Ammon's horn (tissue), 1 donor: Measurements from ENCODE around the gene GNPTG.

Experiments
- DNase-seq: peaks from one replicate; pipeline ENCODE4 v3.0.0-alpha.2; 2016; ENCODE audit warnings: low spot score

Gene GNPTG

GRCh38 chr16:1394367-1394951, 42.7 kb downstream of the GNPTG start:
- DNase-seq, result no peak

- DNase-seq, result no peak
Observed at GRCh38 chr16:1395444-1396031, 43.8 kb downstream of the GNPTG start.

DNA sequence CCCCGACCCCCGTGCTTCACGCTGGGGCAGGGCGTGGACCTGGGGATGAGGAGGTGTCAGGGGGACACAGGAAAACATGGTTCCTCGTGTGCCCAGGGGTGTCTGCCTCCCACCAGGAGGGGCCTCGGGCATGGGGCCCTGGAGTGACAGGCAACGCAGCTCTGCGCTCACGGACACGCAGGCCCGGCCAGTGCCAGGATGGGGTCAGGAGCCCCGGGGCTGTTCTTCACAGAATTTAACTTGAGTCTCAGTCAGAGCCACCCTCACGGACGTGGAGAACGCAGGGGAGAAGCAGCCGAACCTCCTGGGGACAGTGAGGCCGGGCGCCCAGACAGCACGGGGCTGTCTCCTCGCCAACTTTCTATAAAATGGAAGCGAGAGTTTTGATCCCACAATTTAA, 46.0 kb downstream of the GNPTG start:
- no peak for DNase-seq

GRCh38 chr16:1398351-1398750, 46.6 kb downstream of the GNPTG start:
- DNase-seq, result no peak

GRCh38 chr16:1398826-1399581, 47.3 kb downstream of the GNPTG start:
- DNase-seq, result no peak

GRCh38 chr16:1401061-1401757, 49.5 kb downstream of the GNPTG start:
- no peak for DNase-seq

DNA sequence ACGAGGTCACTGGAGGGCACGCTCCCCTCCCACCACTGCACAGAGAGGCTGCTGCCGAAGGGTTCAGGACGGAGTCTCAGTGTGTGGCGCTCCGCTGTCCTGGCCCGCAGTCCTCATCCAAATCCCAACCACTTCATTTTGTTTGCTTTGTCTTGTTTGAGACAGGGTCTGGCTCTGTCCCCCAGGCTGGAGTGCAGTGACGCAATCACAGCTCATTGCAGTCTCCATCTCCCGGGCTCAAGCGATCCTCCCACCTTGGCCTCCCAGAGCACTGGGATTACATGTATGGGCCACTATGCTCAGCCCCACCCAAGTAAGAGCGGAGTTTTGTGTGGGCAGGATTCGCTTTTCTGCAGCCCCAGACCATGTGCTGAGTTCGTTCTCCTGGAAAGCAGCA, 50.0 kb downstream of the GNPTG start:
- no peak for DNase-seq

DNA sequence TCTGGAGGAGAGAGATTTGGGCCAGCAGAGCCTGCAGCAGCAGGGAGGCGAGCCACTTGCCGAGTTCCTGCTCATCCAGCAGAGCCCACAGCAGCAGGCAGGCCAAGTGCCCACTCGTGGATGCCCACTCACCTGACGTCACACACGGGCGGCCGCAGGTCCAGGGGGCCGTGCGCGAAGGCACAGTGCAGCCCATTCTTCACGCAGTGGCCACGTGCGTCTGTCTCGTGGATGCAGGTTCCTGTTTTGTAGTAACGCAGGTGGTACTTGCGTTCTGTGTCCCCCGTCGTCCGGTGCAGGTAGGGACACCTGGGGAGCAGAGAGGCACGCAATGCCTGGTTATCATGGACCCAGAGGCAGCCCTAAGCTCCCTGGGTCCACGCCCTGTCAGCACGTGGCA, 51.3 kb downstream of the GNPTG start:
- DNase-seq, result no peak

- no peak for DNase-seq
Observed at GRCh38 chr16:1403733-1404132, 52.0 kb downstream of the GNPTG start.

DNA sequence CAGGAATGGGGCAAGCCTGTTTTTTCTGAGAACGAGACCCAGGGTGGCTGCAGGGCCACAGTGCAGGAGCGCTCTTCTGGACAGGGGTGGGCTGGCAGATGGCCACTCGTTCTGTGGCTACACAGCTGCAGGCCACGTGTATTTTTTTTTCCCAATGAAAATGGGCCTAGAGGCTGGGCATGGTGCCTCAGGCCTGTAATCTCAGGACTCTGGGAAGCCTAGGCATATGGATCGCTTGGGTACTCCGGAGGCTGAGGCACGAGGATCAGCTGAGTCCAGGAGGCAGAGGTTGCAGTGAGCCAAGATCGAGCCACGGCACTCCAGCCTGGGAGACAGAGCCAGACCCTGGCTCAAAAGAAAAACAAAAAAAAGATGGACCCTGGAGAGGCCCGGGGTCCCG, 56.0 kb downstream of the GNPTG start:
- DNase-seq, result peak; percentile 25

DNA sequence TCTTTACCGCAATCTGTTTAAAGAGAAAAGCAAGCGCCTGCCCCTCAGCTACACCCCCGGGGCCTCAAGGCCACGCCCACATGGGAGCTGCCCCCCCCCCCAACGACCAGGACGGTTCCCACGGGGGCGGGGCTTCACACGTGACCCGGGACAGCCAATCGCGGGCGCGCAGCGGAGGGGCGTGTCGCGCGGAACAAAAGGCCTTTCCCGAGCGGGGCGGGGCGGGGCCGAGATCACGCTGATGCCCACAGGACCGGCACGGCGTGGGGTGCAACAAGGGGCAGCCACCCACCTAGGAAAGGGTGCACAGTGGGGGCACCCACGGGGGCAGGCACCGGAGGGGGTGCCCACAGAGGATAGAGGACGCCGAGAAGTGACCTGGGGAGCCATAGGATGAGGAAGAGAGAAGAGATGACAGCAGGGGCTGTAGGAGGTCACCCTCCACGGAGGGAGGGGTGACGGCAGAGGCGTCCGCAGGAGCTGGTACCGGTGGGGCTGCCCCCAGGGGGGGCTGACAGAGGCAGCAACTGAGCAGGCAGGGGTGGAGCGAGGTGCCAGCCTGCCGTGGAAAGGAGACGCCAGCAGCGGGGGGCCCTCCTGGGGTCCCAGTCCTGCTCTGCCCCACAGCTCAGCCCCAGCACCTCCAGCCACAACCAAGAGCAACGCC, 56.6 kb downstream of the GNPTG start:
- peak; percentile 95 for DNase-seq

DNA sequence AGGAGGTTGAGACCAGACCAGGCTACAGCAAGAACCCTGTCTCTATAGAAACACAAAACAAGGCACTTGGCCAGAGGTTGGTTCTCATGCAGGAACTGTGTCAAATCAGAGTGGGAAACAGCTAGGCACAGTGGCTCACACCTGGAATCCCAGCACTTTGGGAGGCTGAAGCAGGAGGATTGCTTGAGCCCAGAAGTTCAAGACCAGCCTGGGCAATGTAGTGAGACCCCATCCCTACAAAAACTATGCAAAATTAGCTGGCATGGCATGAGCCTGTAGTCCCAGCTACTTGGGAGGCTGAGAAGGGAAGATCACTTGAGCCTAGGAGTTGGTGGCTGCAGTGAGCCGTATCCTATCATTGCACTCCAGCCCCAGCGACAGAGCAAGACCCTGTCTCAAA, 61.1 kb downstream of the GNPTG start:
- DNase-seq, result no peak
